Endothelial cell (in vitro differentiated cells): Measurements from ENCODE around the gene QRFPR. TPM values are rescaled to one million over a fixed set of nuclear protein-coding genes. Genes with fewer than 3 reads are reported as not detected.
A peak's percentile ranks its signal among the peaks of the same experiment; 100 is the strongest.
"Not testable (repeated sequence)": the region's sequence is repeated elsewhere in the genome, so short reads cannot be mapped to it uniquely, and the experiment has no call there.

Source experiments
- DNase-seq: peaks from one replicate; pipeline ENCODE4 v3.0.0; 2021; ENCODE audit warnings: low spot score
- H3K27ac Mint-ChIP-seq: one replicate; pipeline ENCODE4 v1.8.0; 2021; ENCODE audit warnings: mixed read lengths, inconsistent platforms; ENCODE audit not compliant: unreplicated experiment
- H3K27me3 Mint-ChIP-seq: one replicate; pipeline ENCODE4 v1.8.0; 2021; ENCODE audit warnings: mild to moderate bottlenecking, moderate library complexity, mixed read lengths, inconsistent platforms; ENCODE audit not compliant: unreplicated experiment
- H3K36me3 Mint-ChIP-seq: one replicate; pipeline ENCODE4 v1.8.0; 2021; ENCODE audit warnings: mild to moderate bottlenecking, low read depth, mixed read lengths, inconsistent platforms; ENCODE audit not compliant: unreplicated experiment
- H3K4me1 Mint-ChIP-seq: one replicate; pipeline ENCODE4 v1.8.0; 2021; ENCODE audit warnings: mild to moderate bottlenecking, mixed read lengths, inconsistent platforms; ENCODE audit not compliant: unreplicated experiment
- H3K4me3 Mint-ChIP-seq: one replicate; pipeline ENCODE4 v1.8.0; 2021; ENCODE audit warnings: mild to moderate bottlenecking, mixed read lengths, inconsistent platforms; ENCODE audit not compliant: unreplicated experiment
- H3K9me3 Mint-ChIP-seq: one replicate; pipeline ENCODE4 v1.8.0; 2021; ENCODE audit warnings: mixed read lengths, inconsistent platforms; ENCODE audit not compliant: unreplicated experiment
- CTCF ChIP-seq: fragments of 200-600 bp; sonication (generic); IDR thresholded peaks from one replicate; pipeline ENCODE4 v1.5.0; 2021; ENCODE audit warnings: antibody characterized with exemption; ENCODE audit not compliant: unreplicated experiment
- total RNA-seq: library from RNA; stranded (reverse); fragmentation: NEBNext Ultra II Directional; extraction: Animal tissue kit (Norgen Biotek cat#: 25700); gene quantifications from one replicate; pipeline ENCODE4 v1.2.1, GENCODE V29; 2021; ENCODE audit not compliant: unreplicated experiment

Gene QRFPR
- total RNA-seq, 1 donor from 2014 or later = 2.4 TPM

DNA sequence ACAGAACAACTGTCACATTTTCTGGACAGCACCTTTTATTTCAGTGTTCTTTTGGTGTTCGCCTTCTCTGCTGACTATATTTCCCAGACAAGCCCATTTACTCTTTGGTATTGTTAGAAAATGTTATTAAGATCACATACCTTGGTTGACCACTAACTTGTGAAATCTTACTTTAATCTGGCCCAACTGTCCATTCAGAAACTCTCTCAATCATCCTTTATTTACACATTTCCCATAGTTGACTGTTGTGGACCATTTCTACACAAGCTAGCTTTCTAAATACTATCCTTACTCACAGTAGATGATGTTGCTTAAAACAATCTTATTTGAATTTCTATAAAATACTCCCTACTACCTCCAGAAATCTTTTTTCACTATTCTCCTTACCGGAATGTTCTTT, 64.7 kb downstream of the QRFPR start:
- Mint-ChIP-seq H3K9me3 (no peaks in the 10 kb centered on the region), H3K27ac (no peak overlapping the region), H3K27me3 (no peaks in the 10 kb centered on the region), H3K4me3 (no peak overlapping the region), H3K4me1 (no peaks in the 10 kb centered on the region), H3K36me3 (no peaks in the 10 kb centered on the region)
- DNase-seq = no peak
- no peak for TF ChIP-seq CTCF

- not testable (repeated sequence) for DNase-seq, H3K4me1 Mint-ChIP-seq, H3K27ac Mint-ChIP-seq, H3K27me3 Mint-ChIP-seq, H3K9me3 Mint-ChIP-seq, H3K4me3 Mint-ChIP-seq, H3K36me3 Mint-ChIP-seq
These were observed 67.4 kb downstream of the QRFPR start for GRCh38 chr4:121313430-121313829.

DNA sequence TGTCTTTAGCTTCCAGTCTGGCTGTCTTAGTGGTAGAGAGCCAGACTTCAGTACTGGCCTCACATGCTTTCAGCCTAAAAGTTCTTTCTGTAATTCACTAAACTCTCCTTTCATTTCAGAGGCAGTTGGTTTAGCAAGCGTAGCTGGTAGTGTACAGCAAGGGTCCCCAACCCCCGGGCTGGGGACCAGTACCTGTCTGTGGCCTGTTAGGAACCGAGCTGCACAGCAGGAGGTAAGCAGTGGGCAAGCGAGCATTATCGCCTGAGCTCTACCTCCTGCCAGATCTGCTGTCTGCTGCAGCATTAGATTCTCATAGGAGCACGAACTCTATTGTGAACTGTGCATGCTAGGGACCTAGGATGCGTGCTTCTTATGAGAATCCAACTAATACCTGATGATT, 72.0 kb downstream of the QRFPR start:
- no peak for DNase-seq
- Mint-ChIP-seq H3K9me3 (no peaks in the 10 kb centered on the region), H3K27ac (no peak overlapping the region), H3K36me3 (no peaks in the 10 kb centered on the region), H3K4me3 (no peak overlapping the region), H3K27me3 (no peaks in the 10 kb centered on the region), H3K4me1 (no peaks in the 10 kb centered on the region)
- TF ChIP-seq CTCF = no peak

DNA sequence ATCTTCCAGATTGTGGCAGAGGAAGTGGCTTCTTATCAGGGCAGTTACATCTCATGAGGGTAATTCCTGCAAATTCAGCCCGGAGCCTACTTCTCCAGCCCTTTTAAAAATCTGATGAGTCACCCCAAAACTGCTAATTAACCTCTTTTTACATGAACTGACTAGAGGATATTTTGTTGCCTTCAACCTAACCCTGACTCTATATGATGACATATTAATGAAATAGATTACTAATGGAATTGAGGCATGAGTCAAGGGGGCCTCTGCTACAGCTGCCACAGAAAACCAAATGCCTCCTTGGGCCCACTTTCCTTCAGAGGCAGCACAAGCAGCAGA, 72.5 kb downstream of the QRFPR start:
- DNase-seq = no peak
- H3K4me1 Mint-ChIP-seq = no peaks in the 10 kb centered on the region
- no peak overlapping the region for H3K4me3 Mint-ChIP-seq
- H3K9me3 Mint-ChIP-seq = no peaks in the 10 kb centered on the region
- no peaks in the 10 kb centered on the region for H3K36me3 Mint-ChIP-seq
- no peak for TF ChIP-seq CTCF
- no peaks in the 10 kb centered on the region for H3K27me3 Mint-ChIP-seq
- no peak overlapping the region for H3K27ac Mint-ChIP-seq

GRCh38 chr4:121307445-121308327, 73.1 kb downstream of the QRFPR start:
- H3K4me3 Mint-ChIP-seq = no peak overlapping the region
- DNase-seq = peak; percentile 39
- no peaks in the 10 kb centered on the region for H3K9me3 Mint-ChIP-seq
- H3K36me3 Mint-ChIP-seq = no peaks in the 10 kb centered on the region
- no peak overlapping the region for H3K27ac Mint-ChIP-seq
- TF ChIP-seq CTCF = peak; percentile 69
- H3K4me1 Mint-ChIP-seq = no peaks in the 10 kb centered on the region
- no peaks in the 10 kb centered on the region for H3K27me3 Mint-ChIP-seq
